ENCODE measurements around the gene B3GAT1.

B3GAT1 gene

DNA sequence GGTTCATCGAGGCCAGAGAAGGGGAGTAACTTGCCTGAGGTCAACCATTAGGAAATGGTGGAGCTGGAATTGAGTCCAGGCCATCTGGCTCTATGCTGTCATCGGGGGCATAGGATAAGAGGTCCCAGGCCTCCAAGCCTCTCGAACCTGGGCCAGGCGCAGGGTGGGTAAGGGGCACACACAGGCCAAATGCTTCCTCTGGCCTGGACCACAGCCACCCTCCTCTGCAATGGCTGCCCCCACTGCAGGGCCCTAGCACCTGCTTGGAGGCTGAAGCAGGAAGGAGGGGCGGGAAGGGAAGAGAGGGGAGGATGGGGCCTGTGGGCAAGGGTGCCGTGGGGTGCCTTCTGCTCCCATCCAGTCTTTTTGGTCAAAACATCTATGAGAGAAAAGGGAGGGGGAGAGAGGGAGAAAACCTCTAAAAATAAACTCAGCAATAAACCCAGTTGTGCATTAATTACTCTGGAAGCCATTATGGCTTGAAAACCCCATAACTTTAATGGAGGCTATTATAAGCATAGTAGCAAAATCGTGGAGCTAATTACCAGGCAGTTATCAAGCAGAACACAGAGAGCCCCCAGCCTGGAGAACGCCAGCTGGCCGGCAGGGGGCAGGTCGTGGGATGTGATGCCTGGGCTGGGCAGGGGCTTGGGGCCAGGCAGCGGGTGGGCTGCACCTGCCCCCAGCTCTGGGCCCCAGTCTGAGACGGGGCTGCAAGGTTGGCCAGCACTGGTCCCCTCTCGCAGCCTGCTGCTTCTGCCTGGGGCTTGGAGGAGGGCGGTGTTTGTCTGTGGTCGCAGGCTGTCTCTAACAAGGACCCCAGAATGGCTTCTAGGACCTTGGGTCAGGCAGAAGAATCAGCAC lies 21.1 kb downstream of the B3GAT1 start:
- TF ChIP-seq JUND (IDR thresholded peaks at IDR 0.05; ENCODE audit: low read depth), result no peak
- in situ Hi-C loops (cut with HindIII; ENCODE audit: low pct_unique_long_range_greater_than_20kb, low sequenced_read_pairs), result no loop called here
- DNase-seq (ENCODE audit: low read depth in 1 of 2, low spot score in 1 of 2), result no peak

DNA sequence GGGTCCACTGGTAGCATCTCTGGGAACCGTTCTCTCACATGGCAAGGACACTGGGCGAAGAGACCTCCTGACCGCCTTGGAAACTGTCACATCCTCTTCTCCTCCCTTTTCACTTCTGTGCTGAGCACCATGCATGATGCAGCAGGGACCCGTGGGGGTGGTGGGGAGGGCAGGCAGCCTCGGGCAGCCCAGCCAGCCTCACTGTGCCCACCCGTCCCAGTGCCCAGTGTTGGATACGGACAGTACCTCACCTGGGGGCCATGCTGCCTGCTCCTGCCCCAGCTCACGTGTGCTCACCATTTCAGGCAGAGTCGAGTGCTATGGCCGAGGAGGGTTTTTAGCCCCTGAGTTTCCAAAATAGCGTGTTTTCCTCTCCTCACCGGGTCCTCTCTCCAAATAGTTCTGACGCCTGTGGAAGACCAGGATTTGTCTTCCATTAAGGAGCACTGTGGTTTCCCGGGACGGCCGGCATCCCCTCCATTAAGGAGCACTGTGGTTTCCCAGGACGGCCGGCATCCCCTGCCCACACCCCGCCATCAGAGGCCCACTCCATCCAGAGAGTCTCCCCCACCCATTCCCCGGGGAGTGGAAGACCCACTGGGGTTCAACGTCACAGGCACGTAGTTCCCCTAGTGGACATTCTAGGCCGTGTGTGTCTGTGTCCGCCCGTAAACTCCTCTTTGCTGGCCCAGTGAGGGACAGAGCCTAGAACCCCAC lies 22.4 kb downstream of the B3GAT1 start:
- no peak for DNase-seq (ENCODE audit: low read depth in 1 of 2, low spot score in 1 of 2)
- in situ Hi-C loops (cut with HindIII; ENCODE audit: low pct_unique_long_range_greater_than_20kb, low sequenced_read_pairs), result no loop called here
- no peak for TF ChIP-seq JUND (IDR thresholded peaks at IDR 0.05; ENCODE audit: low read depth)

DNA sequence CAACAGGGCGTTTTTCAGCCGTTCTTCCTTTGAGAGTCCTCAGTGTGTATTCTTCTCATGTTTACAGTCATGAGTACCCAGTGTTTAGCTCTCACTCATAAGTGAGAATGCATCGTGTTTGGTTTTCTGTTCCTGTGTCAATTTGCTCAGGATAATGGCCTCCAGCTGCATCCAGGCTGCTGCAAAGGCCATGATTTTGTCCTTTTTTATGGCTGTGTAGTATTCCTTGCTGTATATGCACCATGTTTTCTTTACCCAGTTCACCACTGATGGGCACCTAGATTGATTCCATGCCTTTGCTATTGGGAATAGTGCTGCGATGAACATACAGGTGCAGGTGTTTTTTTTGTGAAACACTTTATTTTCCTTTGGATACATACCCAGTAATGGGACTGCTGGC lies 23.5 kb downstream of the B3GAT1 start:
- no peak for TF ChIP-seq JUND (IDR thresholded peaks at IDR 0.05; ENCODE audit: low read depth)
- in situ Hi-C loops (cut with HindIII; ENCODE audit: low pct_unique_long_range_greater_than_20kb, low sequenced_read_pairs), result no loop called here
- DNase-seq (ENCODE audit: low read depth in 1 of 2, low spot score in 1 of 2), result no peak

DNA sequence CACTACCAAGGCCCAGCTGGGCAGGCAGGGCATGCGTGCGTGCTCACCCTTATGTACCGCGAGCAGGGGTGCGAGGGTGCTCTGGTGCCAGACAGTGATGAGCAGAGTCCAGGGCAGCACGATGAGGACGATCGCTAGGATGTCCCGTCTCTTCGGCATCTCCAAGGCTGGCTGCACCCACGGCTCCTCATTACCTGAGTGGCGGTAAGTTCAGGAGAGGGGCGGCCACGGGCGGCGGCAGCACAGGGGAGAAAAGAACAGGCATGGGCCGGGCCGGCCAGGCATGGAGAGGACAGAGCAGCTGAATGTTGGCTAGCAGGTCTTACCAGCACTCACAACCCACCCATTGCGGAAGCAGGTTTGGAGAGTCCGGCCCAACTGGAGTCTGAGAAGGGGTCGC lies 24.5 kb downstream of the B3GAT1 start:
- no peak for DNase-seq (ENCODE audit: low read depth in 1 of 2, low spot score in 1 of 2)
- no peak for TF ChIP-seq JUND (IDR thresholded peaks at IDR 0.05; ENCODE audit: low read depth)
- in situ Hi-C loops (cut with HindIII; ENCODE audit: low pct_unique_long_range_greater_than_20kb, low sequenced_read_pairs), result no loop called here

DNA sequence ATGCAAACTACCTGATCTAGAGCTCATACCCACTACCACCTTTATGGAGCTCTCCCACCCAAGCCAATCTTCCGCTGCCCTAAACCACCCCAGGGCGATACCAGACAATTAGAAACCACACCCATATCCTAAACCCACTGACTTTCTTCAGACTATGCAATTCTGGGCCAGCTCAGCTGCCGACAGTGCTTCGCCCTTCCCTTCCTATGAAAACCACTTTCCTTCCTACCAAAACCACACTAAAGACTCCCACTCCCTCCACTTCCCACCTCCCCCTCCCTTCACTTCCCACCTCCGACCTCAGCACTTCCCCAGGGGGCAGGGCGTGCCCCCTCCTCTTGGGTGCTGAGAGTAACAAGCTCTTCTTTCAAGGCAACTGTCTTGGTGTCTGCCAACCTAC lies 25.1 kb downstream of the B3GAT1 start:
- DNase-seq (ENCODE audit: low read depth in 1 of 2, low spot score in 1 of 2), result no peak
- in situ Hi-C loops (cut with HindIII; ENCODE audit: low pct_unique_long_range_greater_than_20kb, low sequenced_read_pairs), result no loop called here
- no peak for TF ChIP-seq JUND (IDR thresholded peaks at IDR 0.05; ENCODE audit: low read depth)

DNA sequence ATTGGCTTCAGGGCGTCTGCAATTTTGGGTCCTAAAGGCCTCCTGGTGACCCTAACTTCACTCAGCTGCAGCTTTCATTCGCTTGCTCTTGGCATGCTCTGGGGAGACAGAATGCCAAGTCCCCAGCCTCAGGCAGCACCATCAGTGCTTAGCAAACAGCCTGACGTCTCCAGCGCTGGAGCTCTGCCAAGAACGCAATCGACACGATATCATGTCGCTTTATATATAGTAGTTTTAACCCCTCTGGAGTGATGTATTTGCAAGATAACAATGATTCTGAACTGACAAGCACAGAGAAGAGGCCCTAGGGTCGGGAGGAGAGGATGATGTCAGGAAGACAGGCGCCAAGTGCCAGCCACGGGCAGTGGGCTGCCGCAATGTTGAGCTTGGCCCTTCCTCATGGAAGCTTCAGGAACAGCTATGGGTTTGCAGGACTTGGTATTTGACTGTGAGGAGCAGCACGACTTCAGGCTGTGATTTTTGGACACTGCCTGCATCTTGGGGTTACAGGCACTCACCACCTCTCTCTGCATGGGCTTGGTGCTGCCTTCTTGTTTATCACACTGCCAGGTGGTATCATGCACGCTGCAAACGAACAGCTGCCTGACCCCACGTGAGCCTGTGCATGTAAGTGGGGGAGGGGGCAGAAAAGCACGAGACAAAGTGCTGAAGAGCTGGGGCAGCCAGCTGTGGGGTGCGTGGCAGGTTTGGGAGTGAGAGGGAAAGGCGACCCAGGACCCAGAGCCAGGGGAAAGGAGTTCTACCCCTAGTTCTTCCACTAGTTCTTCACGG lies 26.1 kb downstream of the B3GAT1 start:
- DNase-seq (ENCODE audit: low read depth in 1 of 2, low spot score in 1 of 2), result peak in 1 of 2 experiments; percentile 63
- TF ChIP-seq JUND (IDR thresholded peaks at IDR 0.05; ENCODE audit: low read depth), result no peak
- in situ Hi-C loops (cut with HindIII; ENCODE audit: low pct_unique_long_range_greater_than_20kb, low sequenced_read_pairs), result no loop called here

DNA sequence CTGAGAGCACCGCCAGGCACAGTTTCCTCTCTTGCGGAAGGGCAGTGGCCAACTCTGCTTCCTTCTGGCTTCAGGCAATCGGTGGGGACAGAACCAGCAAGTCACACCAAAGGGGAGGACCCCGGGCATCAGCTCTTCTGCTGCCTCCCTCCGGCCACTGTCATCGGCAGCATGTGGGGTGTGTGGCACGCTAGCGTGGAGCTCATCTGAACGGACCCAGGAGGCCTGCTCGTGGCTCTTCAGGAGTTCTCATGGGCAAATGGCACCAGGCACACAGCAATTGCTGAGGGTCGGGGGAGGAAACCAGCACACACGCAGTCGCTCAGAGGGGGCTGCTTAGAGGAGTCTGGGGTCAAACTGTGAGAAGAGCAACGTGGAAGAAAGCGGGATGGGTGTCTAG lies 26.9 kb downstream of the B3GAT1 start:
- TF ChIP-seq JUND (IDR thresholded peaks at IDR 0.05; ENCODE audit: low read depth), result no peak
- in situ Hi-C loops (cut with HindIII; ENCODE audit: low pct_unique_long_range_greater_than_20kb, low sequenced_read_pairs), result no loop called here
- no peak for DNase-seq (ENCODE audit: low read depth in 1 of 2, low spot score in 1 of 2)

DNA sequence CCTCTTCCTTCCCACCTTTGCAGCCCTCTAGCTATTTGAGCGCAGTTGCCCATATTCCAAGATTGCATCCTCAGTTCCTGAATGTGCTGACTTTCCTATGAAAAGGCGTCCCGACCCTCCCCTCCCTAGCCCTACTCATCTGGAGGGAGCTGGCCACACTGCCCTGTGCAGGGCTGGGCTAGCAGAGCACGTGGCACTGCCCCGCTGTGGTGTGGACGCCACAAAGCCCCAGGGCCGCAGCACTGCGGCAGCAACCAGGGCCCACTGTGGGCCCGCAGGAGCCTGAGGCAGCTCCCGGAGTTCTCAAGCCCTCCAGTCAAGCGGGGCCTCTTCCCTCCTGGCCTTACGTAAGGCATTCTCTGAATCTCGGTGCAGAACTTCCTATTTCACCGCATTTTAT lies 27.6 kb downstream of the B3GAT1 start:
- no peak for DNase-seq (ENCODE audit: low read depth in 1 of 2, low spot score in 1 of 2)
- TF ChIP-seq JUND (IDR thresholded peaks at IDR 0.05; ENCODE audit: low read depth), result no peak
- in situ Hi-C loops (cut with HindIII; ENCODE audit: low pct_unique_long_range_greater_than_20kb, low sequenced_read_pairs), result no loop called here

DNA sequence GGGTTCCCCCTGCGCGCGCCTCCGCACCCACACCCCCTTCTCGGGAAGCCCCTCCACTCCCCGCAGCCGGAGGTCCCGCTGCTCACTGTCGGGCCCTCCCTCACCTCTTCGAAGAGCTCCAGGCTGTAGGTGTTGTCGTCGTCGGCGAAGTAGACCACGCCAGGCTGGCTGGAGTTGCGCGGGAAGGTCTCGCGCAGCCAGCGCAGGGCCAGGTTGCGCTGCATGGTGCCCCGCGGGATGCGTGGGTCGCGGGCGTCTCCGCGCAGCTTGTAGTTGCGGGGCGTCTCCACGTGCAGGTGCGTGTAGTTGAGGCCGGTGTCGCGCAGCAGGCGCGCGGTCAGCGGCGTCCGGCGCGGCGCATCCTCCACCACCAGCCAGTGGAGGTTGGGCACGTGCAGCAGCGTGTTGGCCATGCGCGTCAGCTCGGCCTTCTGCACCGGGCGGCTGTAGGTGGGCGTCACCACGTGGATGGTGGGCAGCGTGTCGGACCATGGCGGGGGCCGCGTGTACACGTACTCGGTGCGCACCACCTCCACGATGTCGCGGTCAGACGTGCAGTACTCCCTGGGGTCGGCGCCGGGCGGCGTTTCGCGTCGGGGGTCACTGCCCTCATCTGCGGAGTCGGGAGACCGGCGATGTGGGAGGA lies 28.3 kb downstream of the B3GAT1 start:
- DNase-seq (ENCODE audit: low read depth in 1 of 2, low spot score in 1 of 2), result no peak
- TF ChIP-seq JUND (IDR thresholded peaks at IDR 0.05; ENCODE audit: low read depth), result no peak
- in situ Hi-C loops (cut with HindIII; ENCODE audit: low pct_unique_long_range_greater_than_20kb, low sequenced_read_pairs), result no loop called here

DNA sequence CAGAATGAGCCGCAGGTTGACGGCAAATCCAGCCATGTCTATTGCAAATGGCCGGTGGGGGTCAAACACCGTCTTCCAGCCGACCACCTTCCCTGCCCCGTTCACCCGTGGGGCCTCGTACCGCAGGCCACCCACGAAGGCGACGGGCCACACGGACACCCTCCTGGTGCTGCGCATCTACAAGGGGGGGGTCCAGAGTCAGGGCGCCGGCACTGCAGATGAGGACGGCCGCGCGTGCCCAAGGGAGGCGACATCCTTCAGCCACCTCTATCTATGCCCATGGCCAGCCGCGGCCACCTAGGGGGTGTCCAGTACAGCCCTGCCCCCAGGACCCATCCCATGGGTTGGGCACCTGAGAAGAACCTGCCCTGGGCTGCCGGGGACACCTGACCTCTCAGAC lies 29.2 kb downstream of the B3GAT1 start:
- DNase-seq (ENCODE audit: low read depth in 1 of 2, low spot score in 1 of 2), result no peak
- in situ Hi-C loops (cut with HindIII; ENCODE audit: low pct_unique_long_range_greater_than_20kb, low sequenced_read_pairs), result no loop called here
- TF ChIP-seq JUND (IDR thresholded peaks at IDR 0.05; ENCODE audit: low read depth), result no peak

DNA sequence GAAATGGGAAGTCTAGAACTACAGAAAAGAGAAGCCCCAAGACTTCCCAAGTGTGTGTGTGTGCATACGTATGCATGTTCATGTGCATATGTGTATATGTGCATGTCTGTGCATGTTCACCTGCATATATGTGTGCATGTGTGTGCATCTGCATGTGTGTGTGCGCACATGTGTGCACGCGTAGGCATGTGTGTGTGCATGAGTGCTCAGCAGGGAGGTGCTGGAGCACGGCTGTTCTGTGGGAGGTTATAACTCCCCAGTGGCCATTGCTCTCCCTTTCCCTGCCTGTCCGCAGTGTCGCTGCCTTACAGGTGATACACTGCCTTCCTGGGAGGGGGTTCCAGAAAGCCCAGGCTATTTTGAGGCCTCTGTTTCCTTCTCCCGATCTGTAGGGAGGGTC lies 29.8 kb downstream of the B3GAT1 start:
- no peak for DNase-seq (ENCODE audit: low read depth in 1 of 2, low spot score in 1 of 2)
- TF ChIP-seq JUND (IDR thresholded peaks at IDR 0.05; ENCODE audit: low read depth), result no peak
- in situ Hi-C loops (cut with HindIII; ENCODE audit: low pct_unique_long_range_greater_than_20kb, low sequenced_read_pairs), result no loop called here

DNA sequence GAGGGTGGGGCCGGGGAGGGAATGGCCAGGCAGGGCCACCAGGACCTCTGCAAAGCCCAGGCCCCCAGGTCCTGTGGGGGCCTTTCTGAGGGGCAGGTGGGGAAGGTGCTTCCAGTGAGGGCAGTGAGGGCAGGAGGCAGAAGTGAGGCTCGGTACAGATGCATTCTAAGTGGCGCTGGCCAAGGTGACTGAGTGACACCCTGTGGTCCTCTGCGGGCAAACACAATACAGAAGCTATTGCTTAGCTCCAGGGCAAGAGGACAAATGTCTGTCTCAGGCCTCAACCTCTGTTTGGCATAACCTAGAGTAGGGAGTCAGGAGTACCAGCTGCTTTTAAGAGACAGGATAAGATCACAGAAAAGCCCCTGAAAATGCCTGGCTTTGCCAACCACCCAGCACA lies 31.3 kb downstream of the B3GAT1 start:
- peak in 1 of 2 experiments; percentile 61 for DNase-seq (ENCODE audit: low read depth in 1 of 2, low spot score in 1 of 2)
- in situ Hi-C loops (cut with HindIII; ENCODE audit: low pct_unique_long_range_greater_than_20kb, low sequenced_read_pairs), result no loop called here
- no peak for TF ChIP-seq JUND (IDR thresholded peaks at IDR 0.05; ENCODE audit: low read depth)
